GM19468 (cell line): ENCODE results near the gene SLC46A3.
"Not testable (repeated sequence)": the region's sequence is repeated elsewhere in the genome, so short reads cannot be mapped to it uniquely, and the experiment has no call there.

ENCODE experiments used
- ATAC-seq: cut with Tn5 transposase; IDR thresholded peaks from one replicate; pipeline ENCODE4 v1.9.1; 2021; ENCODE audit warnings: mild to moderate bottlenecking, moderate library complexity, moderate number of reproducible peaks; ENCODE audit not compliant: unreplicated experiment; ENCODE audit errors: extremely low read depth

SLC46A3 gene

GRCh38 chr13:28685114-28685513, 33.7 kb downstream of the SLC46A3 start:
- ATAC-seq, result no peak

GRCh38 chr13:28684257-28684656, 34.5 kb downstream of the SLC46A3 start:
- ATAC-seq, result no peak

GRCh38 chr13:28683169-28683568, 35.6 kb downstream of the SLC46A3 start:
- ATAC-seq, result not testable (repeated sequence)

- no peak for ATAC-seq
Measured at GRCh38 chr13:28680541-28680940, 38.2 kb downstream of the SLC46A3 start.

- ATAC-seq, result no peak
Measured at GRCh38 chr13:28679628-28680027, 39.1 kb downstream of the SLC46A3 start.

- no peak for ATAC-seq
Measured at GRCh38 chr13:28678809-28679208, 40.0 kb downstream of the SLC46A3 start.

GRCh38 chr13:28671126-28671792, 47.5 kb downstream of the SLC46A3 start:
- ATAC-seq, result no peak

- no peak for ATAC-seq
Measured at GRCh38 chr13:28666897-28667488, 51.8 kb downstream of the SLC46A3 start.

- ATAC-seq, result no peak
Measured at GRCh38 chr13:28659621-28659970, 59.2 kb downstream of the SLC46A3 start.

GRCh38 chr13:28658796-28659620, 59.8 kb downstream of the SLC46A3 start, which contains the start of gene POMP:
TSS of gene POMP (plus strand) at chr13:28659130. CDS start at chr13:28659185, 55 bp downstream.
- ATAC-seq, result peak; percentile 28

- ATAC-seq, result no peak
Measured at GRCh38 chr13:28658539-28658795, 60.3 kb downstream of the SLC46A3 start.

GRCh38 chr13:28657784-28658538, 60.8 kb downstream of the SLC46A3 start:
- no peak for ATAC-seq

- ATAC-seq, result no peak
Measured at GRCh38 chr13:28655561-28655960, 63.2 kb downstream of the SLC46A3 start.

- ATAC-seq, result no peak
Measured at GRCh38 chr13:28654276-28654675, 64.5 kb downstream of the SLC46A3 start.

- no peak for ATAC-seq
Measured at GRCh38 chr13:28653111-28653510, 65.7 kb downstream of the SLC46A3 start.

- ATAC-seq, result no peak
Measured at GRCh38 chr13:28651810-28652401, 66.9 kb downstream of the SLC46A3 start.

- ATAC-seq, result no peak
Measured at GRCh38 chr13:28650284-28650683, 68.5 kb downstream of the SLC46A3 start.
